Pancreas (tissue), 10 donors: ENCODE results near the gene BCAS4. TPM values are rescaled to one million over a fixed set of nuclear protein-coding genes. Genes with fewer than 3 reads are reported as not detected.

Experiments
- ATAC-seq, 4 donors: fragments of 200-7000 bp; cut with Tn5 transposase; one replicate each; pipeline versions ENCODE4 v1.8.0 to v1.9.1; 2020; ENCODE audit warnings: mild to moderate bottlenecking in 4 of 4, moderate library complexity in 4 of 4
- DNase-seq, 6 donors: peaks; one replicate each; pipeline ENCODE4 v3.0.0-alpha.2; 2020
- FAIRE-seq: peaks from 2 replicates; lab custom pipeline; 2012; peaks lifted over from hg19 to GRCh38; lab: Jason Lieb, UNC
- H3K27ac ChIP-seq, 4 donors: fragments of 200-600 bp; sonication (generic); 1 replicate in 3 of 4; 2 replicates in 1 of 4; pipeline versions ENCODE4 v1.5.0 to v1.8.0; 2020
- H3K27me3 ChIP-seq, 4 donors: fragments of 200-600 bp; one replicate each; pipeline ENCODE4 v1.8.0; 2021
- H3K36me3 ChIP-seq, 3 donors: fragments of 200-600 bp; sonication (generic) in 1 of 3; one replicate each; pipeline versions ENCODE4 v1.5.0 to v1.8.0; 2020 to 2021
- H3K4me1 ChIP-seq, 3 donors: fragments of 200-600 bp; one replicate each; pipeline ENCODE4 v1.8.0; 2021
- H3K4me3 ChIP-seq, 4 donors: fragments of 200-600 bp; sonication (generic) in 2 of 4; one replicate each; pipeline versions ENCODE4 v1.5.0 to v1.8.0; 2020 to 2021
- H3K9me3 ChIP-seq, 4 donors: fragments of 200-600 bp; one replicate each; pipeline ENCODE4 v1.8.0; 2021
- WGBS, 2 donors: extraction: QIAGEN DNeasy Blood & Tissue Kit; methylation state at CpG; one replicate each; pipeline ENCODE4 v1.1.7; 2013; 5-methylcytosine and 5-hydroxymethylcytosine counted together
- intact Hi-C, 3 donors: fragments of 100-400 bp; cut with DNase I; formaldehyde crosslinking; loops; one replicate each; pipeline versions ENCODE4 v1.11.1 to v1.14.2; 2022
- polyA plus RNA-seq, 2 donors: library from polyadenylated mRNA; stranded (reverse); fragments of 200-250 nt; gene quantifications; one replicate each; pipeline ENCODE4 v1.2.3, GENCODE V29; 2013
- total RNA-seq, 6 donors: library from RNA; stranded (reverse); fragmentation: NEBNext Ultra II Directional in 4 of 6; extraction: Animal tissue kit (Norgen Biotek cat#: 25700) in 4 of 6; gene quantifications; one replicate each; pipeline versions ENCODE4 v1.2.1 to v1.2.4, GENCODE V29; 2021 to 2023
- TF ChIP-seq, protein P1 (sequence below), 4 donors: fragments of 200-600 bp; sonication (generic) in 3 of 4; IDR thresholded peaks; one replicate each; pipeline versions ENCODE4 v1.5.0 to v1.8.0; 2021; ENCODE audit warnings: antibody characterized with exemption in 4 of 4
- donor health status: healthy with polysubstance abuse.
- donor health status: DM: no; HTN: no; CAD: no; lungs with moderate emphysema.
- donor health status: DM: no; HTN: no; CAD: no.
- donor health status: control.
- donor health status: control.
- donor health status: Bipolar disorder and iron deficiency.
- donor health status: DM: yes; HTN: yes; CAD: no.
- donor health status: DM: no; HTN: no; CAD: no.
- donor health status: DM: no; HTN: no; CAD: no.
- donor health status: DM: yes; HTN: yes; CAD: no.

Gene BCAS4
- total and polyA plus RNA-seq, 8 donors, result 0.85 to 4.8 (median 1.9) TPM

DNA sequence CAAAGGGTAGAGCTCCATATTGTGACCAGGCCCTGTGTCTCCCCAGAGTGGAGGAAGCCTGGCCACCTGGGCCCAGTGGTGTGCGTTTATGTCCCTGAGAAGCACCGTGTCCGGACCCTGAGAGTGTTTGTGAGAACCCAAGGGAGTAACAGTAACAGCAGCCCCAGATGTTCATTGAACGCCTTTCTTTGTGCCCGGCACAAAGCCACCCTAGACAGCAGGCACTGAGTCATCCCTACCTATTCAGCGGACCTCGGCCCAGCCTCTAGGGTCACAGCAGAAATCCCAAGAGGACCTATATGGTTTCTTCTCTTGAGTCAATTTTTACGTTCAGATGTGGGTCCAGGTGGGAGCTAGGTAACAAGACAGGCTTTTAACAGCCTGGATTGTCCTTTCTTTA is 24.5 kb downstream of the BCAS4 start:
- FAIRE-seq, result no peak
- intact Hi-C loops, result no loop called here
- Histone ChIP-seq H3K27ac (no peak overlapping the region), H3K36me3 (no peaks in the 10 kb centered on the region), H3K4me1 (peaks cover 0 to 3% (median 0%) of the 10 kb centered on the region in 3 donors), H3K9me3 (no peaks in the 10 kb centered on the region), H3K27me3 (no peaks in the 10 kb centered on the region), H3K4me3 (no peak overlapping the region)
- TF ChIP-seq, protein P1, sequence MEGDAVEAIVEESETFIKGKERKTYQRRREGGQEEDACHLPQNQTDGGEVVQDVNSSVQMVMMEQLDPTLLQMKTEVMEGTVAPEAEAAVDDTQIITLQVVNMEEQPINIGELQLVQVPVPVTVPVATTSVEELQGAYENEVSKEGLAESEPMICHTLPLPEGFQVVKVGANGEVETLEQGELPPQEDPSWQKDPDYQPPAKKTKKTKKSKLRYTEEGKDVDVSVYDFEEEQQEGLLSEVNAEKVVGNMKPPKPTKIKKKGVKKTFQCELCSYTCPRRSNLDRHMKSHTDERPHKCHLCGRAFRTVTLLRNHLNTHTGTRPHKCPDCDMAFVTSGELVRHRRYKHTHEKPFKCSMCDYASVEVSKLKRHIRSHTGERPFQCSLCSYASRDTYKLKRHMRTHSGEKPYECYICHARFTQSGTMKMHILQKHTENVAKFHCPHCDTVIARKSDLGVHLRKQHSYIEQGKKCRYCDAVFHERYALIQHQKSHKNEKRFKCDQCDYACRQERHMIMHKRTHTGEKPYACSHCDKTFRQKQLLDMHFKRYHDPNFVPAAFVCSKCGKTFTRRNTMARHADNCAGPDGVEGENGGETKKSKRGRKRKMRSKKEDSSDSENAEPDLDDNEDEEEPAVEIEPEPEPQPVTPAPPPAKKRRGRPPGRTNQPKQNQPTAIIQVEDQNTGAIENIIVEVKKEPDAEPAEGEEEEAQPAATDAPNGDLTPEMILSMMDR (IDR thresholded peaks at IDR 0.05), result no peak
- no peak for ATAC-seq
- DNase-seq, result no peak
- 96 to 98% methylated on average over 8 of the region's 8 CpGs for WGBS, 2 donors

- intact Hi-C loops, result no loop called here
- FAIRE-seq (no peak), ATAC-seq (peak in 1 of 4 donors; percentile 17), DNase-seq (no peak)
- Histone ChIP-seq H3K4me1 (peaks cover 0 to 3% (median 0%) of the 10 kb centered on the region in 3 donors), H3K9me3 (no peaks in the 10 kb centered on the region), H3K27ac (no peak overlapping the region), H3K4me3 (no peak overlapping the region), H3K36me3 (no peaks in the 10 kb centered on the region), H3K27me3 (no peaks in the 10 kb centered on the region)
- WGBS, 2 donors, result 84 to 86% methylated on average over 16 of the region's 16 CpGs
- TF ChIP-seq, protein P1 (IDR thresholded peaks at IDR 0.05), result no peak
Measured at GRCh38 chr20:50820515-50821256, 25.8 kb downstream of the BCAS4 start.

DNA sequence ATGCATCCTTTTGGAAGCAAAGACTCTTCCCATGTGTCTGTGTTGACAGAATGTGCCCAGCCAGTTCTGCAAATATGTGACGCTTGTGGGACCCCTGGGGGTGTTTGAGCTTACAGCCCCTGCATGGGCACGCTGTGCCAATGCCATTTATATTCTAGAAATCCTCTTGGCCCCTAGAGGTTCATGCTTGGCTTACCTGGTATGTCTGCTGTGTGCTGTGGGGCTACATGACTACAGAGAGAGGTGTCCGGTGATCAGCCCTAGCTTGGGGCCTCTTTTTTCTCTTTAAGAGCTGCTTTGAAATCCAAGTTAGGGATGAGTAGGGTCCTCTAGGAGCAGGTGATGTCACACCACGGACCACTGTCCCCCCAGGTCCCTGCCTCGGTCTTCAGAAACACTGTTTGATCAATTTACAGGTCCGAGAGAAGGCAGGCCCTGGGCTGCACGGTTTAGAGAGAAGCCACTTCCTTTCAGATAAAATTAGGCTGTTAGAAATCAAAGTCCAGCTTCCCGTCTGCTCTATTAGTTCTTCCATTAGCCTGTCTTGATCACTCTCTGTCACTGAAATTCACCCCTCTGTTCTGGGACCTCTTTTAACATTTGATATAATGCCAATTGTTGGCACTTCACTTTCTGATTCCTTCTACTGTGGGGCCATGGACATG is 26.5 kb downstream of the BCAS4 start:
- no peak for FAIRE-seq
- H3K9me3 ChIP-seq, result no peaks in the 10 kb centered on the region
- H3K27me3 ChIP-seq, result no peaks in the 10 kb centered on the region
- 66 to 69% methylated on average over 8 of the region's 8 CpGs for WGBS, 2 donors
- no peak for DNase-seq
- intact Hi-C loops, result no loop called here
- no peak overlapping the region for H3K27ac ChIP-seq
- ATAC-seq, result no peak
- H3K4me3 ChIP-seq, result no peak overlapping the region
- no peaks in the 10 kb centered on the region for H3K36me3 ChIP-seq
- peaks cover 0 to 3% (median 0%) of the 10 kb centered on the region in 3 donors for H3K4me1 ChIP-seq
- TF ChIP-seq, protein P1 (IDR thresholded peaks at IDR 0.05), result no peak

- Histone ChIP-seq H3K4me1 (peaks cover 0 to 3% (median 0%) of the 10 kb centered on the region in 3 donors), H3K27ac (no peak overlapping the region), H3K27me3 (no peaks in the 10 kb centered on the region), H3K4me3 (no peak overlapping the region), H3K36me3 (no peaks in the 10 kb centered on the region), H3K9me3 (no peaks in the 10 kb centered on the region)
- intact Hi-C loops, result no loop called here
- TF ChIP-seq, protein P1 (IDR thresholded peaks at IDR 0.05), result no peak
- ATAC-seq (no peak), DNase-seq (no peak), FAIRE-seq (no peak)
- 76 to 80% methylated on average over 7 of the region's 7 CpGs for WGBS, 2 donors
Measured at GRCh38 chr20:50821994-50822393, 27.1 kb downstream of the BCAS4 start.

- Histone ChIP-seq H3K27me3 (no peaks in the 10 kb centered on the region), H3K4me3 (no peak overlapping the region), H3K4me1 (peaks cover 0 to 3% (median 0%) of the 10 kb centered on the region in 3 donors), H3K27ac (no peak overlapping the region), H3K36me3 (no peaks in the 10 kb centered on the region), H3K9me3 (no peaks in the 10 kb centered on the region)
- ATAC-seq (no peak), FAIRE-seq (no peak), DNase-seq (no peak)
- intact Hi-C loops, result no loop called here
- WGBS, 2 donors, result 94% methylated on average over 6 of the region's 6 CpGs
- TF ChIP-seq, protein P1 (IDR thresholded peaks at IDR 0.05), result no peak
Measured at GRCh38 chr20:50823319-50823718, 28.5 kb downstream of the BCAS4 start.
